ENCODE measurements around the gene DEAF1. TPM values are rescaled to one million over a fixed set of nuclear protein-coding genes. Genes with fewer than 3 reads are reported as not detected.
A peak's percentile ranks its signal among the peaks of the same experiment; 100 is the strongest.

Gene DEAF1
- total RNA-seq, 2 experiments from 2014 or later = 59.1 to 59.3 TPM

DNA sequence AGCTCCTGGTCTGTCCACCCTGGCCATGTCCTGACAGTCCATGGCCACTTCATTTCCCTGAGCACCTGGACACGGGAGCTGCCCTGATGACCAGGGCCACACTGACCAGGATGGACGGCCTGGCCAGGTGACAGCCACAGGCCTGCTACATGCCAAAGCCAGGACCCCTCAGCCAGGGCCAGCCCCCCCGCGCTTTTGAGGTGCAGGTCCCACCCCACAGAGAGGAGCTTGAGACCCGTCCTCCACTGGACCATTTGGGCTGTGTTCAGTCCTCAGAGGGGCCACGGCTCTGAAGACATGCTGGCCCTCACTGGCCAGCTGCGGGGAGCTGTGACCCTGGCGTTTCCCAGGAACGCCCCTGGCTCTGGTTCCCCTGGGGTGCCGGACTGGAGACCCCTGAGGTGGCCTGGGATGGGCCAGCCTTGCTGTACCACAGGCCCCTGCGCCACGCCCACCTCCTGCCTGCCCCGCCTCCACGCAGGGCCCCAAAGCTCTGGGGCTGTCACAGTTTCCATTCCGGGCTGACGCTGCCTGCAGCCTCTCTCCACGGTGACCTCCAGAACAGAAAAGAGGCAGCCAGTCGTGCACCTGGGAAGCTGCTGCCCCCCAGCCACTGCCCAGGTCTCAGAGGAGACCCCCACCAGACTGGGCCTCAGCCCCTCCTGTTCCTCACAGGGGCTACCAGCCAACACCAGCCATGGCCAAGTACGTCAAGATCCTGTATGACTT lies 29.2 kb upstream of the DEAF1 start:
- DNase-seq = peak; percentile 59
- CTCF ChIA-PET = interaction anchor here (0.8 to 10.0 kb wide), 17 partner anchors 13 to 205 kb away, joined by 3 to 73 read pairs (median 5); partner anchors contain the start of genes DEAF1 and TMEM80
- no peak for ATAC-seq
- H3K9me3 Mint-ChIP-seq = no peaks in the 10 kb centered on the region
- no peak for TF ChIP-seq CTCF (IDR thresholded peaks at IDR 0.05)
- no peak overlapping the region for H3K27ac Mint-ChIP-seq
- peak overlapping the region; percentile 42 for H3K4me3 Mint-ChIP-seq
- POLR2A ChIA-PET = interaction anchor here (1.0 kb wide), 1 partner anchor 28 kb away, joined by 3 read pairs; no protein-coding TSS in a partner anchor
- intact Hi-C loops (cut with micrococcal nuclease) = no loop called here
- peaks cover 18% of the 10 kb centered on the region for H3K4me1 Mint-ChIP-seq (ENCODE audit: low read depth)
- H3K36me3 Mint-ChIP-seq (ENCODE audit: low read depth) = no peaks in the 10 kb centered on the region
- peaks cover 28% of the 10 kb centered on the region for H3K27me3 Mint-ChIP-seq

GRCh38 chr11:723120-723883 lies 28.3 kb upstream of the DEAF1 start:
- Mint-ChIP-seq H3K36me3 (ENCODE audit: low read depth) (no peaks in the 10 kb centered on the region), H3K4me1 (ENCODE audit: low read depth) (peaks cover 18% of the 10 kb centered on the region), H3K27ac (peak overlapping the region; percentile 30), H3K27me3 (peaks cover 30% of the 10 kb centered on the region), H3K4me3 (no peak overlapping the region), H3K9me3 (no peaks in the 10 kb centered on the region)
- TF ChIP-seq CTCF (IDR thresholded peaks at IDR 0.05) = peak; percentile 69
- ATAC-seq (peak; percentile 38), DNase-seq (peak; percentile 77)
- POLR2A ChIA-PET = interaction anchor here (0.8 to 1.1 kb wide), 4 partner anchors 19 to 169 kb away, joined by 3 read pairs; no protein-coding TSS in a partner anchor
- CTCF ChIA-PET = interaction anchor here (0.8 to 10.0 kb wide), 22 partner anchors 12 to 204 kb away, joined by 3 to 73 read pairs (median 4); partner anchors contain the start of genes DEAF1 and TMEM80
- intact Hi-C loops (cut with micrococcal nuclease) = loop anchor here (2.0 kb wide), 1 partner anchor 61 kb away; no protein-coding TSS in a partner anchor

DNA sequence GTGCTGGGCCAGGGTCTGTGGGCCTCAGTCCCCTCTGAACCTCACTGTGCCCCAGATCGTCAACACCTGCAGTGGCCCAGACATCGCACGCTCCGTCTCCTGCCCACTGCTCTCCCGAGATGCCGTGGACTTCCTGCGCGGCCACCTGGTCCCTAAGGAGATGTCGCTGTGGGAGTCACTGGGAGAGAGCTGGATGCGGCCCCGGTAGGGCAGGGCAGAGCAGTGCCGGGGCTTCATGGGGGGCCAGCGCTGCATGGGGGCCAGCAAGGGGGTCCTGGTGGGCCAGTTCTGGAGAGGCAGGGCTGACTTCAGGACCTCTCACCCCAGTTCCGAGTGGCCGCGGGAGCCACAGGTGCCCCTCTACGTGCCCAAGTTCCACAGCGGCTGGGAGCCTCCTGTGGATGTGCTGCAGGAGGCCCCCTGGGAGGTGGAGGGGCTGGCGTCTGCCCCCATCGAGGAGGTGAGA lies 27.4 kb upstream of the DEAF1 start:
- Mint-ChIP-seq H3K27me3 (peaks cover 30% of the 10 kb centered on the region), H3K27ac (no peak overlapping the region)

GRCh38 chr11:721741-722345 lies 26.8 kb upstream of the DEAF1 start:
- ATAC-seq (peak; percentile 35), DNase-seq (peak; percentile 63)
- Mint-ChIP-seq H3K4me3 (no peak overlapping the region), H3K36me3 (ENCODE audit: low read depth) (no peaks in the 10 kb centered on the region), H3K27ac (no peak overlapping the region), H3K27me3 (peaks cover 30% of the 10 kb centered on the region), H3K4me1 (ENCODE audit: low read depth) (peaks cover 15% of the 10 kb centered on the region), H3K9me3 (no peaks in the 10 kb centered on the region)
- ChIA-PET CTCF (interaction anchor here (0.6 to 10.0 kb wide), 9 partner anchors 19 to 201 kb away, joined by 3 to 73 read pairs (median 3); partner anchors contain the start of genes DEAF1, LMNTD2 and TMEM80), POLR2A (interaction anchor here (0.8 to 1.4 kb wide), 5 partner anchors 23 to 168 kb away, joined by 3 to 4 read pairs (median 3); partner anchors contain the start of gene TMEM80)
- no peak for TF ChIP-seq CTCF (IDR thresholded peaks at IDR 0.05)
- intact Hi-C loops (cut with micrococcal nuclease) = loop anchor here (2.0 kb wide), 1 partner anchor 59 kb away; no protein-coding TSS in a partner anchor

More for the DNA sequence above, 27.4 kb upstream of the DEAF1 start:
- intact Hi-C loops (cut with micrococcal nuclease) = loop anchor here (2.0 kb wide), 1 partner anchor 60 kb away; no protein-coding TSS in a partner anchor
- ChIA-PET POLR2A (interaction anchor here (0.8 to 1.4 kb wide), 6 partner anchors 18 to 169 kb away, joined by 3 to 4 read pairs (median 3); partner anchors contain the start of gene TMEM80), CTCF (interaction anchor here (0.8 to 10.0 kb wide), 11 partner anchors 19 to 202 kb away, joined by 3 to 73 read pairs (median 5); partner anchors contain the start of genes DEAF1 and TMEM80)
- DNase-seq (no peak), ATAC-seq (no peak)
- no peaks in the 10 kb centered on the region for H3K36me3 Mint-ChIP-seq (ENCODE audit: low read depth)
- no peaks in the 10 kb centered on the region for H3K9me3 Mint-ChIP-seq
- H3K4me1 Mint-ChIP-seq (ENCODE audit: low read depth) = peaks cover 16% of the 10 kb centered on the region
- no peak overlapping the region for H3K4me3 Mint-ChIP-seq
- no peak for TF ChIP-seq CTCF (IDR thresholded peaks at IDR 0.05)

Measured in activated CD8-positive, alpha-beta T cell treated with anti-CD3 and anti-CD28 coated beads for 36 hours (primary cell).